ENCODE measurements around the gene TNFRSF1A. TPM values are rescaled to one million over a fixed set of nuclear protein-coding genes. Genes with fewer than 3 reads are reported as not detected.

TNFRSF1A gene
- total RNA-seq, result 100 to 1,000 TPM in 1 of 3 donors, 10 to 100 TPM in 2; 75.7 to 116 (median 87.3) TPM
- 53.9 TPM for total RNA-seq (2013)

- Mint-ChIP-seq H3K9me3 (no peaks in the 10 kb centered on the region), H3K4me3 (no peak within 1 kb of the TSS), H3K4me1 (peaks cover 38 to 45% of the 10 kb centered on the region in 2 donors), H3K27ac (no peak within 1 kb of the TSS), H3K36me3 (no peaks in the 10 kb centered on the region), H3K27me3 (ENCODE audit: low read depth in 2 of 2) (no peaks in the 10 kb centered on the region)
- TF ChIP-seq CTCF (IDR thresholded peaks at IDR 0.05), result no peak
- Histone ChIP-seq H3K36me3 (ENCODE audit: control insufficient read depth, insufficient read depth, low read length) (no peaks in the 10 kb centered on the region), H3K27ac (ENCODE audit: low read length) (peak within 1 kb of the TSS; percentile 79), H3K4me1 (ENCODE audit: control insufficient read depth, insufficient read depth, low read length) (peaks cover 77% of the 10 kb centered on the region), H3K4me3 (ENCODE audit: low read length) (peak within 1 kb of the TSS; percentile 94), H3K9me3 (ENCODE audit: control insufficient read depth, insufficient read depth, low read length) (no peaks in the 10 kb centered on the region), H3K27me3 (ENCODE audit: control insufficient read depth, insufficient read depth, low read length) (no peaks in the 10 kb centered on the region)
- intact Hi-C loops (cut with micrococcal nuclease), result no loop called here
- 2% methylated on average over 21 of the region's 21 CpGs for WGBS (ENCODE audit: insufficient coverage)
- DNase-seq (peak in 1 of 2 donors; percentile 73), ATAC-seq (peak; percentile 24 to 41 (median 28))
Measured at GRCh38 chr12:6341417-6342139, at the start of gene TNFRSF1A. Gene TNFRSF1A, minus strand, starts transcription at chr12:6342076. Its CDS starts 262 bp downstream, at chr12:6341814.

DNA sequence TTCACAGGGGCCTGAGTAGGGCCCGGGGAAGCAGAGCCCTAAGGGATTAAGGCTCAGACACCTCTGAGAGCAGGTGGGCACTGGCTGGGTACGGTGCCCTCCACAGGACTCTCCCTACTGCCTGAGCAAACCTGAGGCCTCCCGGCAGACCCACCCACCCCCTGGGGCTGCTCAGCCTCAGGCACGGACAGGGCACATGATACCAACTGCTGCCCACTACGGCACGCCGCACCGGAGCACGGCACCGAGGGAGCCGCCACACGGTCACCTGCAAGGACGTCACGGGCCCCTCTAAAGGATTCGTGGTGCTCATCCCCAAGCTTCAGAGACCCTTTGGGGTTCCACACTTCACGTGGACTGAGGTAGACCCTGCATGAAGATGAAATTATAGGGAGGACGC, 49.1 kb upstream of the TNFRSF1A start:
- intact Hi-C loops (cut with micrococcal nuclease), result no loop called here

DNA sequence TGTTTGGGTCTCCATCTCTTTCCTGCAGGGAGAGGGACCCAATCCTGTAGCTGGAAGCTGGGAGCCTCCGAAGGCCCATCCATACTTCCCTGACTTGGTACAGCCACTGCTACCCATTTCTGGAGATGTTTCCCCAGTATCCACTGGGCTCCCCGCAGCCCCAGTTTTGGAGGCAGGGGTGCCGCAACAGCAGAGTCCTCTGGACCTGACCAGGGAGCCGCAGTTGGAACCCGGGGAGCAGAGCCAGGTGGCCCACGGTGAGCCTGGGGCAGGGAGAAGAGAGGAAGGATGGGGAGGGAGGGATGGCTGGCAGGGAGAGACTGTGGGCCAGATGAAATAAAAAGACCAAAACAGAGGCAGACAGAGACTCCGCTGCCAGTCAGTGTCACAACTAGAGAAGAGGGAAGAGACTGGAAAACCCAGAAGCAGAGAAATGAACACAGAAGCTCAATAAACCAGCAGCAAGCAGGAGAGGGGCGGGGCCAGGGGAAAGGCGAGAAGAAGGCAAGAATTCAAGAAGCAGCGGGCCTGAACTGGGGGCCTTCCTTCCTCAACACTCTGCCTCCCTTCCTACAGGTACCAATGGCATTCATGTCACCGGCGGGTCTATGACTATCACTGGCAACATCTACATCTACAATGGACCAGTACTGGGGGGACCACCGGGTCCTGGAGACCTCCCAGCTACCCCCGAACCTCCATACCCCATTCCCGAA, 48.4 kb upstream of the TNFRSF1A start:
- 91% methylated on average over 15 of the region's 15 CpGs for WGBS (ENCODE audit: insufficient coverage)
- Mint-ChIP-seq H3K36me3 (no peaks in the 10 kb centered on the region), H3K4me3 (no peak overlapping the region), H3K27me3 (ENCODE audit: low read depth in 2 of 2) (no peaks in the 10 kb centered on the region), H3K4me1 (peaks cover 0 to 6% of the 10 kb centered on the region in 2 donors), H3K27ac (no peak overlapping the region), H3K9me3 (no peaks in the 10 kb centered on the region)
- no peak for ATAC-seq
- no peaks in the 10 kb centered on the region for H3K27me3 ChIP-seq (ENCODE audit: control insufficient read depth, insufficient read depth, low read length)
- intact Hi-C loops (cut with micrococcal nuclease), result no loop called here
- no peak for DNase-seq
- H3K4me3 ChIP-seq (ENCODE audit: low read length), result no peak overlapping the region
- no peak overlapping the region for H3K27ac ChIP-seq (ENCODE audit: low read length)
- TF ChIP-seq CTCF (IDR thresholded peaks at IDR 0.05), result no peak
- H3K36me3 ChIP-seq (ENCODE audit: control insufficient read depth, insufficient read depth, low read length), result no peaks in the 10 kb centered on the region
- H3K4me1 ChIP-seq (ENCODE audit: control insufficient read depth, insufficient read depth, low read length), result peaks cover under 1% of the 10 kb centered on the region
- H3K9me3 ChIP-seq (ENCODE audit: control insufficient read depth, insufficient read depth, low read length), result no peaks in the 10 kb centered on the region

More for the DNA sequence above, 49.1 kb upstream of the TNFRSF1A start:
- H3K36me3 ChIP-seq (ENCODE audit: control insufficient read depth, insufficient read depth, low read length), result no peaks in the 10 kb centered on the region
- no peaks in the 10 kb centered on the region for H3K27me3 Mint-ChIP-seq (ENCODE audit: low read depth in 2 of 2)
- H3K36me3 Mint-ChIP-seq, result no peaks in the 10 kb centered on the region
- no peak for TF ChIP-seq CTCF (IDR thresholded peaks at IDR 0.05)
- no peak overlapping the region for H3K27ac ChIP-seq (ENCODE audit: low read length)
- H3K27ac Mint-ChIP-seq, result no peak overlapping the region
- peaks cover 0 to 6% of the 10 kb centered on the region in 2 donors for H3K4me1 Mint-ChIP-seq
- no peak overlapping the region for H3K4me3 Mint-ChIP-seq
- DNase-seq, result no peak
- H3K9me3 Mint-ChIP-seq, result no peaks in the 10 kb centered on the region
- H3K27me3 ChIP-seq (ENCODE audit: control insufficient read depth, insufficient read depth, low read length), result no peaks in the 10 kb centered on the region
- 94% methylated on average over 16 of the region's 17 CpGs for WGBS (ENCODE audit: insufficient coverage)
- H3K9me3 ChIP-seq (ENCODE audit: control insufficient read depth, insufficient read depth, low read length), result no peaks in the 10 kb centered on the region
- no peaks in the 10 kb centered on the region for H3K4me1 ChIP-seq (ENCODE audit: control insufficient read depth, insufficient read depth, low read length)
- no peak overlapping the region for H3K4me3 ChIP-seq (ENCODE audit: low read length)
- no peak for ATAC-seq

All from natural killer cell (primary cell).